ENCODE results near the gene VANGL2. TPM values are rescaled to one million over a fixed set of nuclear protein-coding genes. Genes with fewer than 3 reads are reported as not detected.

Gene VANGL2
- total and polyA plus RNA-seq, 2 of the 8 experiments (the other 6 are each of a cell fraction or from before 2014, with no cell fraction given): 62.5 to 118 TPM

DNA sequence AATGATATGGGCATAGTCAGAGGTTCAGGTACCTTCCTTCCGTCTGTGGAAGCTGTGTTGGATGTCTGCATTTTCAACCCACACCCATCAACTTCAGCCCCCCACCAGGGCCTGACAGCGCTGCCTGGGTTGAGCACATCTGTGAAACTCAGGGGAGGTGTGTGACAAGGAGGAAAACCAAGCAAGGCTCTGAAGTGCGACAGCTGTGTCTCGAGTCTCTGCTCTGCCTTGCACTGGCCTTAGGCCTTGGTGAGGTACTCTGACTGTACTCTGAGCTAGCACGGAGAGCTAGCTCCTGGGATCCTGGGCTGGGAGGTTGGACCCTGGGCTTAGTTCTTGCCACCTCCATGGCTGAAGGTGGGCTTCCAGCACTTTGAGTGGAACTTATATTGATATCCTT lies 9.1 kb downstream of the VANGL2 start:
- Histone ChIP-seq H3K14ac (ENCODE audit: insufficient read length) (no peak overlapping the region), H3K23me2 (ENCODE audit: low read depth, low read length) (no peaks in the 10 kb centered on the region), H3K23ac (ENCODE audit: insufficient read length) (no peak overlapping the region), H3K4ac (replicated peaks; ENCODE audit: insufficient read length, low read depth, low read length) (no peak overlapping the region), H3K56ac (replicated peaks; ENCODE audit: insufficient read length, low read depth, low read length) (no peak overlapping the region), H4K20me1 (replicated peaks in 1 of 2; ENCODE audit: control insufficient read depth in 1 of 2, insufficient read depth in 2 of 2, low read length in 2 of 2) (peaks cover 5 to 18% of the 10 kb centered on the region in 2 experiments), H4K8ac (ENCODE audit: extremely low read depth, insufficient read depth, low read length) (no peak overlapping the region), H2BK12ac (ENCODE audit: low read depth, low read length) (no peak overlapping the region), H2AK5ac (ENCODE audit: low read depth, low read length) (peak overlapping the region; percentile 26; the same call in 1 of the 2 replicates), H3K79me2 (ENCODE audit: control insufficient read depth in 1 of 2, insufficient read depth in 2 of 2, low read length in 2 of 2) (peaks cover 4 to 94% of the 10 kb centered on the region in 2 experiments), H3K4me3 (ENCODE audit: extremely low read depth in 1 of 4, insufficient read depth in 2 of 4, low read depth in 3 of 4, low read length in 4 of 4) (no peak overlapping the region), H2AFZ (ENCODE audit: low read length) (no peak overlapping the region), H3K27me3 (replicated peaks in 1 of 4; ENCODE audit: control insufficient read depth in 3 of 4, extremely low read depth in 1 of 4, insufficient read depth in 3 of 4, low read length in 3 of 4) (no peaks in the 10 kb centered on the region), H2BK5ac (ENCODE audit: low read depth, low read length) (peak overlapping the region; percentile 73), H3K27ac (ENCODE audit: low read depth, low read length) (peak overlapping the region; percentile 80), H3K4me2 (ENCODE audit: insufficient read depth in 1 of 2, low read depth in 2 of 2, low read length in 2 of 2) (peak overlapping the region in 1 of 2 experiments; percentile 36; a peak in 1 of 4 replicates), H3K36me3 (ENCODE audit: control insufficient read depth in 2 of 4, insufficient read depth in 4 of 4, low read length in 3 of 4) (0 out of 8 replicates have a peak, but pooled peaks cover 0 to 2% (median 0%) of the 10 kb centered on the region in 4 experiments), H3K18ac (ENCODE audit: extremely low read depth, low read length) (no peak overlapping the region; the same call in 1 of the 2 replicates), H3K9me3 (ENCODE audit: insufficient read depth in 2 of 2, low read depth in 1 of 2, low read length in 1 of 2) (no peaks in the 10 kb centered on the region), H4K5ac (ENCODE audit: insufficient read length, low read depth, low read length) (no peak overlapping the region), H3K79me1 (ENCODE audit: low read depth, low read length) (peaks cover 37% of the 10 kb centered on the region), H2BK15ac (ENCODE audit: low read length) (peak overlapping the region; percentile 55), H3K4me1 (replicated peaks in 1 of 4; ENCODE audit: control insufficient read depth in 3 of 4, insufficient read depth in 4 of 4, low read length in 3 of 4) (peaks cover 14 to 34% (median 28%) of the 10 kb centered on the region in 4 experiments), H4K91ac (replicated peaks; ENCODE audit: insufficient read length, low read length) (no peak overlapping the region), H2BK20ac (ENCODE audit: low read length) (no peak overlapping the region), H3K9ac (replicated peaks in 1 of 4; ENCODE audit: extremely low read depth in 1 of 4, low read depth in 3 of 4, low read length in 3 of 4) (0 out of 7 replicates have a peak overlapping the region, but pooled peaks of 1 of the 4 experiments have one; percentile 9), H2BK120ac (replicated peaks; ENCODE audit: low read depth, low read length) (no peak overlapping the region)
- POLR2A ChIA-PET (ENCODE audit: partially characterized antibody): interaction anchor here (1.0 to 1.9 kb wide), 3 partner anchors 8 to 31 kb away, joined by 5 to 9 read pairs (median 6); partner anchors contain the start of gene VANGL2
- no peak for FAIRE-seq
- no peak for DNase-seq (ENCODE audit: low read depth in 1 of 2, low spot score in 2 of 2)
- 93% methylated on average over 5 of the region's 5 CpGs; no CpG with 5 or more reads in 1 of the 2 experiments for WGBS, 2 experiments (ENCODE audit: extremely low coverage in 1 of 2, insufficient coverage in 1 of 2, insufficient read length in 1 of 2, insufficient replicate concordance in 2 of 2, low coverage in 1 of 2, low lambda C conversion rate in 2 of 2, missing lambda C conversion rate in 1 of 2)
- CTCF ChIA-PET (ENCODE audit: partially characterized antibody): interaction anchor here (0.7 to 8.5 kb wide), 10 partner anchors 9 to 118 kb away, joined by 3 to 70 read pairs (median 4); no protein-coding TSS in a partner anchor
- TF ChIP-seq GABPA (IDR thresholded peaks at IDR 0.05; ENCODE audit: borderline replicate concordance, insufficient read depth, low read length) (no peak), KDM4A (IDR thresholded peaks at IDR 0.05; ENCODE audit: low read depth, low read length, severe bottlenecking) (no peak), RBBP5 (IDR thresholded peaks at IDR 0.05; ENCODE audit: borderline replicate concordance, low read depth, low read length) (no peak), BACH1 (IDR thresholded peaks at IDR 0.05; ENCODE audit: low read length) (no peak), SIN3A (conservative IDR thresholded peaks at IDR 0.05 in 1 of 2, IDR thresholded peaks at IDR 0.05 in 1 of 2; ENCODE audit: low read depth in 1 of 2, low read length in 2 of 2) (no peak), BRCA1 (IDR thresholded peaks at IDR 0.05; ENCODE audit: low read depth, low read length) (no peak), CHD2 (IDR thresholded peaks at IDR 0.05; ENCODE audit: low read length) (no peak), TCF12 (IDR thresholded peaks at IDR 0.05; ENCODE audit: low read depth, low read length) (no peak), CTBP2 (IDR thresholded peaks at IDR 0.05; ENCODE audit: borderline replicate concordance, insufficient read depth, insufficient read length, low read length) (no peak), RXRA (IDR thresholded peaks at IDR 0.05; ENCODE audit: insufficient read depth, low read depth, low read length) (no peak), TAF1 (IDR thresholded peaks at IDR 0.05; ENCODE audit: low read depth, low read length) (no peak), POU5F1 (IDR thresholded peaks at IDR 0.05; ENCODE audit: low read depth, low read length) (no peak), HDAC2 (IDR thresholded peaks at IDR 0.05; ENCODE audit: borderline replicate concordance in 1 of 2, low read depth in 2 of 2, low read length in 2 of 2) (no peak)
